Measurements from ENCODE around the gene RELN. TPM values are rescaled to one million over a fixed set of nuclear protein-coding genes. Genes with fewer than 3 reads are reported as not detected.

RELN gene
- total RNA-seq, 1 donor from 2014 or later: 0.19 TPM

- no peak for DNase-seq (ENCODE audit: extremely low spot score, unreplicated experiment)
- no peaks in the 10 kb centered on the region for H3K9me3 Mint-ChIP-seq (ENCODE audit: unreplicated experiment)
- TF ChIP-seq CTCF (IDR thresholded peaks at IDR 0.05): no peak
- peaks cover 19% of the 10 kb centered on the region for H3K27me3 Mint-ChIP-seq (ENCODE audit: unreplicated experiment)
- H3K27ac Mint-ChIP-seq (ENCODE audit: unreplicated experiment): no peak overlapping the region
- H3K4me1 Mint-ChIP-seq (ENCODE audit: unreplicated experiment): peaks cover 3% of the 10 kb centered on the region
- H3K4me3 Mint-ChIP-seq (ENCODE audit: unreplicated experiment): no peak overlapping the region
- no peaks in the 10 kb centered on the region for H3K36me3 Mint-ChIP-seq (ENCODE audit: unreplicated experiment)
Observed at GRCh38 chr7:103541947-103542346, 447.5 kb downstream of the RELN start.

- H3K4me3 Mint-ChIP-seq (ENCODE audit: unreplicated experiment): no peak overlapping the region
- H3K27ac Mint-ChIP-seq (ENCODE audit: unreplicated experiment): no peak overlapping the region
- peaks cover 3% of the 10 kb centered on the region for H3K4me1 Mint-ChIP-seq (ENCODE audit: unreplicated experiment)
- no peaks in the 10 kb centered on the region for H3K36me3 Mint-ChIP-seq (ENCODE audit: unreplicated experiment)
- H3K27me3 Mint-ChIP-seq (ENCODE audit: unreplicated experiment): peaks cover 19% of the 10 kb centered on the region
- DNase-seq (ENCODE audit: extremely low spot score, unreplicated experiment): no peak
- no peak for TF ChIP-seq CTCF (IDR thresholded peaks at IDR 0.05)
- no peaks in the 10 kb centered on the region for H3K9me3 Mint-ChIP-seq (ENCODE audit: unreplicated experiment)
Observed at GRCh38 chr7:103541026-103541425, 448.4 kb downstream of the RELN start.

GRCh38 chr7:103540338-103540737 lies 449.1 kb downstream of the RELN start:
- Mint-ChIP-seq H3K9me3 (ENCODE audit: unreplicated experiment) (no peaks in the 10 kb centered on the region), H3K27ac (ENCODE audit: unreplicated experiment) (no peak overlapping the region), H3K4me3 (ENCODE audit: unreplicated experiment) (no peak overlapping the region), H3K27me3 (ENCODE audit: unreplicated experiment) (peaks cover 16% of the 10 kb centered on the region), H3K36me3 (ENCODE audit: unreplicated experiment) (no peaks in the 10 kb centered on the region), H3K4me1 (ENCODE audit: unreplicated experiment) (peaks cover 3% of the 10 kb centered on the region)
- no peak for TF ChIP-seq CTCF (IDR thresholded peaks at IDR 0.05)
- no peak for DNase-seq (ENCODE audit: extremely low spot score, unreplicated experiment)

- Mint-ChIP-seq H3K4me3 (ENCODE audit: unreplicated experiment) (no peak overlapping the region), H3K27me3 (ENCODE audit: unreplicated experiment) (peaks cover 16% of the 10 kb centered on the region), H3K36me3 (ENCODE audit: unreplicated experiment) (no peaks in the 10 kb centered on the region), H3K27ac (ENCODE audit: unreplicated experiment) (no peak overlapping the region), H3K9me3 (ENCODE audit: unreplicated experiment) (no peaks in the 10 kb centered on the region), H3K4me1 (ENCODE audit: unreplicated experiment) (peaks cover 3% of the 10 kb centered on the region)
- no peak for DNase-seq (ENCODE audit: extremely low spot score, unreplicated experiment)
- TF ChIP-seq CTCF (IDR thresholded peaks at IDR 0.05): no peak
Observed at GRCh38 chr7:103539875-103540274, 449.6 kb downstream of the RELN start.

- no peak for TF ChIP-seq CTCF (IDR thresholded peaks at IDR 0.05)
- Mint-ChIP-seq H3K4me3 (ENCODE audit: unreplicated experiment) (no peak overlapping the region), H3K27me3 (ENCODE audit: unreplicated experiment) (peaks cover 16% of the 10 kb centered on the region), H3K27ac (ENCODE audit: unreplicated experiment) (no peak overlapping the region), H3K4me1 (ENCODE audit: unreplicated experiment) (peaks cover 3% of the 10 kb centered on the region), H3K9me3 (ENCODE audit: unreplicated experiment) (no peaks in the 10 kb centered on the region), H3K36me3 (ENCODE audit: unreplicated experiment) (no peaks in the 10 kb centered on the region)
- DNase-seq (ENCODE audit: extremely low spot score, unreplicated experiment): no peak
Observed at GRCh38 chr7:103538964-103539709, 450.3 kb downstream of the RELN start.
